Liver (tissue), 9 donors: ENCODE results near the gene ALDH7A1. TPM values are rescaled to one million over a fixed set of nuclear protein-coding genes. Genes with fewer than 3 reads are reported as not detected.

Experiments used
- DNase-seq: peaks from one replicate; pipeline ENCODE4 v3.0.0-alpha.2; 2017; ENCODE audit warnings: low spot score
- H3K27ac ChIP-seq, 2 donors: one replicate each; pipeline ENCODE4 v1.7.0; 2013; ENCODE audit warnings: inconsistent platforms in 2 of 2, low read length in 2 of 2, control low read depth in 1 of 2, low read depth in 1 of 2, mild to moderate bottlenecking in 1 of 2
- H3K27me3 ChIP-seq, 4 donors: one replicate each; pipeline versions ENCODE4 v1.6.1 to v1.7.0; 2013; ENCODE audit warnings: low read length in 3 of 4, inconsistent platforms in 1 of 4, mild to moderate bottlenecking in 1 of 4, moderate library complexity in 1 of 4; ENCODE audit not compliant: control insufficient read depth in 4 of 4, insufficient read depth in 4 of 4
- H3K36me3 ChIP-seq, 4 donors: one replicate each; pipeline versions ENCODE4 v1.6.1 to v1.7.0; 2013; ENCODE audit warnings: low read length in 3 of 4, mild to moderate bottlenecking in 3 of 4, low read depth in 1 of 4, moderate library complexity in 1 of 4; ENCODE audit not compliant: control insufficient read depth in 4 of 4, insufficient read depth in 3 of 4
- H3K4me1 ChIP-seq, 4 donors: one replicate each; pipeline versions ENCODE4 v1.6.1 to v1.7.0; 2013; ENCODE audit warnings: low read length in 3 of 4, mild to moderate bottlenecking in 3 of 4, moderate library complexity in 1 of 4; ENCODE audit not compliant: control insufficient read depth in 4 of 4, insufficient read depth in 4 of 4
- H3K4me3 ChIP-seq, 3 donors: one replicate each; pipeline versions ENCODE4 v1.6.1 to v1.7.0; 2013; ENCODE audit warnings: low read length in 3 of 3, control low read depth in 1 of 3, low read depth in 1 of 3, mild to moderate bottlenecking in 1 of 3
- H3K9ac ChIP-seq, 2 donors: one replicate each; pipeline ENCODE4 v1.7.0; 2013; ENCODE audit warnings: low read length in 2 of 2, mild to moderate bottlenecking in 2 of 2, moderate library complexity in 2 of 2, control low read depth in 1 of 2, low read depth in 1 of 2
- H3K9me3 ChIP-seq, 4 donors: one replicate each; pipeline versions ENCODE4 v1.6.1 to v1.7.0; 2013; ENCODE audit warnings: low read length in 3 of 4; ENCODE audit not compliant: control insufficient read depth in 4 of 4
- FOXA1 ChIP-seq: IDR thresholded peaks from 2 replicates; pipeline ENCODE4 v1.6.1; 2016; ENCODE audit warnings: antibody characterized with exemption
- HNF4A ChIP-seq, 2 donors: conservative IDR thresholded peaks; 2 replicates each; pipeline ENCODE4 v1.6.1; 2016; ENCODE audit warnings: antibody characterized with exemption in 2 of 2, mild to moderate bottlenecking in 2 of 2
- JUND ChIP-seq, 2 donors: IDR thresholded peaks; 2 replicates each; pipeline ENCODE4 v1.6.1; 2016; ENCODE audit warnings: antibody characterized with exemption in 2 of 2
- NR2F2 ChIP-seq: IDR thresholded peaks from 2 replicates; pipeline ENCODE4 v1.6.1; 2016; ENCODE audit warnings: antibody characterized with exemption
- RAD21 ChIP-seq, 2 donors: IDR thresholded peaks; 2 replicates each; pipeline ENCODE4 v1.6.1; 2016; ENCODE audit warnings: antibody characterized with exemption in 2 of 2, mild to moderate bottlenecking in 2 of 2
- SP1 ChIP-seq: IDR thresholded peaks from 2 replicates; pipeline ENCODE4 v1.6.1; 2018; ENCODE audit warnings: antibody characterized with exemption, mild to moderate bottlenecking
- TAF1 ChIP-seq: conservative IDR thresholded peaks from 2 replicates; pipeline ENCODE4 v1.6.1; 2016; ENCODE audit warnings: antibody characterized with exemption, mild to moderate bottlenecking
- YY1 ChIP-seq: IDR thresholded peaks from 2 replicates; pipeline ENCODE4 v1.6.1; 2016; ENCODE audit warnings: antibody characterized with exemption, mild to moderate bottlenecking
- whole genome bisulfite sequencing: extraction: QIAGEN DNeasy Blood & Tissue Kit; methylation state at CpG from one replicate; pipeline ENCODE4 v1.1.7; 2013; 5-methylcytosine and 5-hydroxymethylcytosine counted together
- polyA plus RNA-seq, 2 donors: library from polyadenylated mRNA; stranded (reverse) in 1 of 2; unstranded in 1 of 2; fragments of 200-250 nt in 1 of 2; fragments of >200 nt in 1 of 2; fragmentation: Nextera tagmentation in 1 of 2; extraction: Ambion mirVana in 1 of 2; gene quantifications; one replicate each; pipeline versions ENCODE4 v1.2.1 to v1.2.3, GENCODE V29; 2013 to 2015
- total RNA-seq, 2 donors: library from RNA; depleted of rRNA; stranded (reverse); fragments of >200 nt; gene quantifications; one replicate each; pipeline ENCODE4 v1.2.3, GENCODE V29; 2014
- TF ChIP-seq, protein P1 (sequence below): IDR thresholded peaks from 2 replicates; pipeline ENCODE4 v1.6.1; 2016; ENCODE audit warnings: antibody characterized with exemption, mild to moderate bottlenecking
- TF ChIP-seq, protein P2 (sequence below): IDR thresholded peaks from 2 replicates; pipeline ENCODE4 v1.6.1; 2016; ENCODE audit warnings: antibody characterized with exemption
- TF ChIP-seq, protein P3 (sequence below): IDR thresholded peaks from 2 replicates; pipeline ENCODE4 v1.6.1; 2016; ENCODE audit warnings: antibody characterized with exemption
- TF ChIP-seq, protein P4 (sequence below): IDR thresholded peaks from 2 replicates; pipeline ENCODE4 v1.6.1; 2016; ENCODE audit warnings: antibody characterized with exemption
- donor health status: healthy.
- donor health status: healthy.
- donor health status: healthy.
- donor health status: healthy.
- donor health status: healthy.

Gene ALDH7A1
- total and polyA plus RNA-seq, 4 donors, result 47.7 to 86.9 (median 58.4) TPM

DNA sequence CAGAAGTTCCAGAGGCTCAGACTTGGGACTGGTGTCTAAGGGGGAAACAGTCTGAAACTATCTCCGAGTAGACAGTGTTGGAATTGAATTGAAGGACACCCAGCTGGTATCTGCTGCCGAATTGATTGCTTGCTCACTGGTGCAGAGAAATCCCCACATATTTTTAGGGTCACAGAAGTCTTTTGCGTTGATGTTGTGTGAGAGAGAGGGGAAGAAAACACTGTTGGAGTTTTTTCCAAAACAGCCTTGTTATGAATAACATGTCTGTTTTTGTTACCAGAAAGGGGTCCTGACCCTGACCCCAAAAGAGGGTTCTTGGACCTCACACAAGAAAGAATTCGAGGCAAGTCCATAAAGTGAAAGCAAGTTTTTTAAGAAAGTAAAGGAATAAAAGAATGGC is 81.3 kb downstream of the ALDH7A1 start:
- no peaks in the 10 kb centered on the region for H3K27me3 ChIP-seq
- TF ChIP-seq HNF4A (conservative IDR thresholded peaks at IDR 0.05) (no peak), TAF1 (no peak), FOXA1 (no peak), RAD21 (IDR thresholded peaks at IDR 0.05) (no peak), NR2F2 (peak; percentile 90), SP1 (peak; percentile 35), JUND (IDR thresholded peaks at IDR 0.05) (no peak)
- TF ChIP-seq, protein P1, sequence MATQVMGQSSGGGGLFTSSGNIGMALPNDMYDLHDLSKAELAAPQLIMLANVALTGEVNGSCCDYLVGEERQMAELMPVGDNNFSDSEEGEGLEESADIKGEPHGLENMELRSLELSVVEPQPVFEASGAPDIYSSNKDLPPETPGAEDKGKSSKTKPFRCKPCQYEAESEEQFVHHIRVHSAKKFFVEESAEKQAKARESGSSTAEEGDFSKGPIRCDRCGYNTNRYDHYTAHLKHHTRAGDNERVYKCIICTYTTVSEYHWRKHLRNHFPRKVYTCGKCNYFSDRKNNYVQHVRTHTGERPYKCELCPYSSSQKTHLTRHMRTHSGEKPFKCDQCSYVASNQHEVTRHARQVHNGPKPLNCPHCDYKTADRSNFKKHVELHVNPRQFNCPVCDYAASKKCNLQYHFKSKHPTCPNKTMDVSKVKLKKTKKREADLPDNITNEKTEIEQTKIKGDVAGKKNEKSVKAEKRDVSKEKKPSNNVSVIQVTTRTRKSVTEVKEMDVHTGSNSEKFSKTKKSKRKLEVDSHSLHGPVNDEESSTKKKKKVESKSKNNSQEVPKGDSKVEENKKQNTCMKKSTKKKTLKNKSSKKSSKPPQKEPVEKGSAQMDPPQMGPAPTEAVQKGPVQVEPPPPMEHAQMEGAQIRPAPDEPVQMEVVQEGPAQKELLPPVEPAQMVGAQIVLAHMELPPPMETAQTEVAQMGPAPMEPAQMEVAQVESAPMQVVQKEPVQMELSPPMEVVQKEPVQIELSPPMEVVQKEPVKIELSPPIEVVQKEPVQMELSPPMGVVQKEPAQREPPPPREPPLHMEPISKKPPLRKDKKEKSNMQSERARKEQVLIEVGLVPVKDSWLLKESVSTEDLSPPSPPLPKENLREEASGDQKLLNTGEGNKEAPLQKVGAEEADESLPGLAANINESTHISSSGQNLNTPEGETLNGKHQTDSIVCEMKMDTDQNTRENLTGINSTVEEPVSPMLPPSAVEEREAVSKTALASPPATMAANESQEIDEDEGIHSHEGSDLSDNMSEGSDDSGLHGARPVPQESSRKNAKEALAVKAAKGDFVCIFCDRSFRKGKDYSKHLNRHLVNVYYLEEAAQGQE, result no peak
- TF ChIP-seq, protein P2, sequence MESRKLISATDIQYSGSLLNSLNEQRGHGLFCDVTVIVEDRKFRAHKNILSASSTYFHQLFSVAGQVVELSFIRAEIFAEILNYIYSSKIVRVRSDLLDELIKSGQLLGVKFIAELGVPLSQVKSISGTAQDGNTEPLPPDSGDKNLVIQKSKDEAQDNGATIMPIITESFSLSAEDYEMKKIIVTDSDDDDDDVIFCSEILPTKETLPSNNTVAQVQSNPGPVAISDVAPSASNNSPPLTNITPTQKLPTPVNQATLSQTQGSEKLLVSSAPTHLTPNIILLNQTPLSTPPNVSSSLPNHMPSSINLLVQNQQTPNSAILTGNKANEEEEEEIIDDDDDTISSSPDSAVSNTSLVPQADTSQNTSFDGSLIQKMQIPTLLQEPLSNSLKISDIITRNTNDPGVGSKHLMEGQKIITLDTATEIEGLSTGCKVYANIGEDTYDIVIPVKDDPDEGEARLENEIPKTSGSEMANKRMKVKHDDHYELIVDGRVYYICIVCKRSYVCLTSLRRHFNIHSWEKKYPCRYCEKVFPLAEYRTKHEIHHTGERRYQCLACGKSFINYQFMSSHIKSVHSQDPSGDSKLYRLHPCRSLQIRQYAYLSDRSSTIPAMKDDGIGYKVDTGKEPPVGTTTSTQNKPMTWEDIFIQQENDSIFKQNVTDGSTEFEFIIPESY, result no peak
- no peaks in the 10 kb centered on the region for H3K36me3 ChIP-seq
- H3K4me3 ChIP-seq, result no peak overlapping the region
- WGBS, result 85% methylated on average over 4 of the region's 4 CpGs
- H3K27ac ChIP-seq, result peak overlapping the region; percentile 1 to 9
- no peak overlapping the region for H3K9ac ChIP-seq
- no peaks in the 10 kb centered on the region for H3K9me3 ChIP-seq
- peaks cover 0 to under 1% (median 0%) of the 10 kb centered on the region in 4 donors for H3K4me1 ChIP-seq
- no peak for DNase-seq

DNA sequence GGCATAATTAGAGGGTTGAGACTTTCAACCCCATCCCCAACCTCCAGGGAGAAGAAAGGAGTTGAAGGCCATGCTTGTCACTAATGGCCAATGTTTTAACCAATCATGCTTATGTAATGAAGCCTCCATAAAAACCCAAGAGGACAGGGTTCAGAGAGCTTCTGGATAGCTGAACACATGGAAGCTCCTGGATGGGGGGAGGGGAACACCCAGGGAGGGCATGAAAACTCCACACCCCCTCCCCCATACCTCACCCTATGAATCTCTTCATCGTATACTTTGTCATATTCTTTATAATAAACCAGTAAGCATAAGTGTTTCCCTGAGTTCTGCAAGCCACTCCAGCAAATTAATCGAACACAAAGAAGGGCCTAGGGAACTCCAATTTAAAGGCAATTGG is 81.7 kb downstream of the ALDH7A1 start:
- no peak for DNase-seq
- WGBS, result 91% methylated on average over 2 of the region's 2 CpGs
- H3K4me1 ChIP-seq, result peaks cover 0 to 2% (median 0%) of the 10 kb centered on the region in 4 donors
- H3K9me3 ChIP-seq, result no peaks in the 10 kb centered on the region
- H3K4me3 ChIP-seq, result no peak overlapping the region
- H3K36me3 ChIP-seq, result no peaks in the 10 kb centered on the region
- TF ChIP-seq, protein P3, sequence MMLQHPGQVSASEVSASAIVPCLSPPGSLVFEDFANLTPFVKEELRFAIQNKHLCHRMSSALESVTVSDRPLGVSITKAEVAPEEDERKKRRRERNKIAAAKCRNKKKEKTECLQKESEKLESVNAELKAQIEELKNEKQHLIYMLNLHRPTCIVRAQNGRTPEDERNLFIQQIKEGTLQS, result no peak
- no peak for TF ChIP-seq SP1
- no peaks in the 10 kb centered on the region for H3K27me3 ChIP-seq
- peak overlapping the region; percentile 1 to 9 for H3K27ac ChIP-seq
- H3K9ac ChIP-seq, result no peak overlapping the region

DNA sequence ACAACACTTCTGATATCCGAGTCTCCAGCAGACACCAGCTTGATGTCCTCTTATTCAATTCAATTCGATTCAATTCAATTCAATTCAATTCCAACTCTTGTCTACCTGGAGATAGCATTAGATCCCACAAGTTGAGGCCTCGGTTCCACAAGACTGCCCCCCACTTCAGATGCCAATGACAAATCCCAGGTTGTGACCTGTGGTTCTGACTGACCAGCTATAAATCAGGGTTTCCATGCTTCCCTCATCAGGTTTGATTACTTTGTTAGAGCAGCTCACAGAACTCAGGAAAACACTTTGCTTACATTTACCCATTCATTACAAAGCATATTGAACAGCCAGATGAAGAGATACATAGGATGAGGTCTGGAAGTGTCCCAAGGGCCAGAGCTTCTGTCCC is 82.6 kb downstream of the ALDH7A1 start:
- Histone ChIP-seq H3K9ac (no peak overlapping the region), H3K4me3 (no peak overlapping the region), H3K9me3 (no peaks in the 10 kb centered on the region), H3K27ac (peak overlapping the region; percentile 13 to 45), H3K27me3 (no peaks in the 10 kb centered on the region), H3K36me3 (no peaks in the 10 kb centered on the region), H3K4me1 (peaks cover 0 to 2% (median 0%) of the 10 kb centered on the region in 4 donors)
- 94% methylated on average over 3 of the region's 3 CpGs for WGBS
- TF ChIP-seq, protein P4, sequence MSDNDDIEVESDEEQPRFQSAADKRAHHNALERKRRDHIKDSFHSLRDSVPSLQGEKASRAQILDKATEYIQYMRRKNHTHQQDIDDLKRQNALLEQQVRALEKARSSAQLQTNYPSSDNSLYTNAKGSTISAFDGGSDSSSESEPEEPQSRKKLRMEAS, result no peak
- TF ChIP-seq YY1, result no peak
- TF ChIP-seq HNF4A (conservative IDR thresholded peaks at IDR 0.05), result no peak
- no peak for TF ChIP-seq FOXA1
- TF ChIP-seq NR2F2, result no peak
- TF ChIP-seq RAD21 (IDR thresholded peaks at IDR 0.05), result no peak
- no peak for TF ChIP-seq TAF1
- no peak for DNase-seq
